Stimulated activated CD4-positive, alpha-beta T cell treated with anti-CD3 and anti-CD28 coated beads, Interleukin-12 subunit alpha, Interleukin-12 subunit beta, amount 100 ng/mL, for 48 hours (primary cell): ENCODE measurements around the gene ITPRIPL1.

Source experiments
- DNase-seq, 3 donors: peaks; one replicate each; pipeline ENCODE4 v3.0.0-alpha.2; 2020; ENCODE audit warnings: low read depth in 2 of 3, low spot score in 1 of 3

ITPRIPL1 gene

GRCh38 chr2:96320728-96321622, 4.1 kb upstream of the ITPRIPL1 start:
- DNase-seq: peak in 1 of 3 donors; percentile 20

GRCh38 chr2:96323849-96324248, 1.3 kb upstream of the ITPRIPL1 start:
- no peak for DNase-seq

GRCh38 chr2:96324721-96325040, 436 bp upstream of the ITPRIPL1 start:
- DNase-seq: peak in 2 of 3 donors; percentile 31 to 46

DNA sequence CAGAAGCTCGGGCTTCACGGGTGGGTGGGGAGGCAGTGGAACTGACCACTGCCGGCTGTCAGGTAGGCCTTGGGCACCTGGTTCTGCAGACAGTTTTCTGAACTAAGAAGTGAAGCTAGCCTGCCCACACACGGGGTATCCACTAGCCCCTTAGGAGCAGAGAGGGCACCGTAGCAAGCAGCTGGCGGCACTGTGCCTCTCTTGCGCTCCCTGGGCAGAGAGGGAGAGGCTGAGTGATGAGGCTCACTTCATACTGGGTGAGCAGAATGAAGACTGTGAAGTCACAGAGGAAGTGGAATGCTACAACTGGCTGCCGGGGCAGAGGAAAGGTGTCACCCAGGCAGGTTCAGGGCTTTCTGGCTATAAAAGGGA, 753 bp downstream of the ITPRIPL1 start:
- peak in 1 of 3 donors; percentile 21 for DNase-seq

DNA sequence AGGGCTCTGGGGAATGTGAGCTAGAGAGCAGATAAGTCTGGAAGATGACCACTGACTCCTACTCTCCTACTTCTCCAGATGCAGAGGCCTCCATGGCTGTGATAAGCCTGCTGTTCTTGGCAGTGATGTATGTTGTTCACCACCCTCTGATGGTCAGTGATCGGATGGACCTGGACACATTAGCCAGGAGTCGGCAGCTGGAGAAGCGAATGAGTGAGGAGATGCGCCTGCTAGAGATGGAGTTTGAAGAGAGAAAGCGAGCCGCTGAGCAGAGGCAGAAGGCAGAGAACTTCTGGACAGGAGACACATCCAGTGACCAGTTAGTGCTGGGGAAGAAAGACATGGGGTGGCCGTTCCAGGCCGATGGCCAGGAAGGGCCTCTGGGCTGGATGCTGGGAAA, 1.4 kb downstream of the ITPRIPL1 start:
- no peak for DNase-seq

DNA sequence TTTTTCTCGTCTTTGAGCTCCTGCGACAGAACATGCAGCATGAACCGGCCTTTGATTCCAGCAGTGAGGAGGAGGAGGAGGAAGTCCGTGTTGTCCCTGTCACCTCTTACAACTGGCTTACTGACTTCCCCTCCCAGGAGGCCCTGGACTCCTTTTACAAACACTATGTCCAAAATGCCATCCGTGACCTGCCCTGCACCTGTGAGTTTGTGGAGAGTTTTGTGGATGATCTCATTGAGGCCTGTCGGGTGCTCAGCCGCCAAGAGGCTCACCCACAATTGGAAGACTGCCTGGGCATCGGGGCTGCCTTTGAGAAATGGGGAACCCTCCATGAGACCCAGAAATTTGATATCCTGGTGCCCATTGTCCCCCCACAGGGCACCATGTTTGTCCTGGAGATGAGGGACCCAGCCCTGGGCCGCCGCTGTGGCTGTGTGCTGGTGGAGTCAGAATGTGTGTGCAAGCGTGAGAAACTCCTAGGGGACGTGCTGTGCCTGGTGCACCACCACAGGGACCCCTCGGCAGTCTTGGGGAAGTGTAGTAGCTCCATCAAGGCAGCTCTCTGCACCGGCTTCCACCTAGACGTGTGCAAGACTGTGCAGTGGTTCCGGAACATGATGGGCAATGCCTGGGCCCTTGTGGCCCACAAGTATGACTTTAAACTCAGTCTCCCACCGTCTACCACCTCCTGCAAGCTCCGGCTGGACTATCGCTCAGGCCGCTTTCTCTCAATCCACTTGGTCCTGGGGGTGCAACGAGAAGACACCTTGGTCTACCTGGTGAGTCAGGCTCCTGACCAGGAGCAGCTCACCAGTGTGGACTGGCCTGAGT, 2.1 kb downstream of the ITPRIPL1 start:
- no peak for DNase-seq

DNA sequence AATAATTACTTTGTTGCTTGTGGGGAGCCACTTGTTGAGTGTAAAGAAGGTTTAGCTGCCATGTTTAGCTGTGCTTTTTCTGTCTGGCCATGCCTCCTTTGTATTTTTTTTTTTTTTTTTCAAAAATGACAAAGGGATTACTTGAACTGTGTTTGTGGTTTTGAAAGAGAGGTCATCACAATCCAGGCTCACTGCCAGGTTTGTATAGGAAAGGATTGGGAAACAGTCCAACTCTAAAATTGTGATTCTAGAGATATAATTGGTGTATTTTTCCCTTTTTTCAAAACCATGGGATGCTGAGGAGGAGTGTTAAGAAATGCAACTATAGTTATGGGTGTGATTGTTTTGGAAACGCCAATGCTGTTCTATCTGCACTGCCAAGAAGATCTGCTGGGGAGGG, 4.3 kb downstream of the ITPRIPL1 start:
- DNase-seq: no peak

- no peak for DNase-seq
These were observed 4.8 kb downstream of the ITPRIPL1 start for GRCh38 chr2:96329874-96330273.

DNA sequence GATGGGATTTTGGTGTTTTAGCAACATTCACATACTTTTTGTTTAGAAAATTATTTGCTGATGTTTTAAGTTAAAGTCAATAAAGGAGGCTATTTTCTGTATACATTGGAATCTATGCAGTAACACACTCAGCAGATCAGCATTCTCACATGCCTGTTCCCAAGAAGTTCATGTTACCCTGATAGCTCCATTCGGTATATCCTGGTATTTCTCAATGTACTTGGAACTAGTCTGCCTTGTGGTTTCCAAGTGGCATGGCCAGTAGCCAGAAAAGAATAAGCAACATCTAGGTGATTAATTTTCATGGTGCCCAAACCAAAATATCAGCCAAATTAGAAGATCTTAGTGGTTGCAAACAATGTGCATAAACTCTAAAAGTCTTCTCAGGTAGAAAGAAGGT, 5.3 kb downstream of the ITPRIPL1 start:
- DNase-seq: no peak

GRCh38 chr2:96333708-96334107, 8.6 kb downstream of the ITPRIPL1 start:
- DNase-seq: no peak

GRCh38 chr2:96336104-96336775, 11.1 kb downstream of the ITPRIPL1 start:
- no peak for DNase-seq

GRCh38 chr2:96336873-96337272, 11.8 kb downstream of the ITPRIPL1 start:
- no peak for DNase-seq

DNA sequence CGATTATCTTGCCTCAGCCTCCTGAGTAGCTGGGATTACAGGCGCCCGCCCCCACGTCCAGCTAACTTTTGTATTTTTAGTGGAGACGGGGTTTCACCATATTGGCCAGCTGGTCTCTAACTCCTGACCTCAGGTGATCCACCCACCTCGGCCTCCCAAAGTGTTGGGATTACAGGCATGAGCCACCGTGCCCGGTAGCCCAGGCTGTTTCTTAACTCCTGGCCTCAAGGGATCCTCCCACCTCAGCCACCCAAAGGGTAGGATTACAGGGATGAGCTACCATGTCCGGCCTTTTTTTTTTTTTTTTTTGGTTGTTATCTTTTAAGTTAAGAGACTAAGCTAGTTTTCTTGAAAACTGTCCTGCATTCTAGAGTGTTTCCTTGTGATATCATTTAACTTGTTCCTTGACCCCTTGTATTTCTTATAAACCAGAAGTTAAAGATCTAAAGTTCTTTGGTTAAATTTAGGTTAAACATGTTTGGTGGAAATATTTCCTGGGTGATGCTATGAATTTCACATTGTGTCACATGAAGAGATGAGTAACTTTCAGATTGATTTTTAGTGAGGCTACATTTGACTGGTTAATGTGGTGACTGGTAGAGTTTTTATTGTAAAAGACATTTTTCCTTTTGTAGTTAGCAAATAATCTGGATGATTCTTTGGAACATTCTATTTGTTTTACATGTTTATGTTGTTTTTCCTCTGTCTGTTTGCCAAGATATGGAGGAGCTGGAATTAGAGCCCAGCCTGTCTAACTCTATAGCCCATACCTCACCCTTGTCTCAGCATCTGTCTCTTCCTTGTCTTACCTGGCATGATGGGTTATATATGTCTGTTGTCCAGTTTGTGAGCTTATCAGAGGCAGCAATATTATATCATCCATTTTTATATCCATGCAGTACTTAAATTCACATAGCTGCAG, 15.6 kb downstream of the ITPRIPL1 start:
- no peak for DNase-seq

DNA sequence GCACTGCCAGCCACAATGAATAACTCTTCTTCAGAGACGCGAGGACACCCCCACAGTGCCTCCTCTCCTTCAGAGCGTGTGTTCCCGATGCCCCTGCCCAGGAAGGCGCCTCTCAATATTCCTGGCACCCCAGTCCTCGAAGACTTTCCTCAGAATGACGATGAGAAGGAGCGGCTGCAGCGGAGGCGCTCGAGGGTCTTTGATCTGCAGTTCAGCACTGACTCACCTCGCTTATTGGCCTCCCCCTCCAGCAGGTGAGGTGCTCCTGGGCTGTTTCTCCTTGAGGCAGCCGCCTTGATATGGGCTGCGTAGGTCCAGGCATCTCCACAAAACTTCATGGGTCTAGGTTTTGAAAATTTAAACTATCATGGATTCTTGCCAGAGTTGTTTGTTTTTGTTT, 16.5 kb downstream of the ITPRIPL1 start:
- no peak for DNase-seq

DNA sequence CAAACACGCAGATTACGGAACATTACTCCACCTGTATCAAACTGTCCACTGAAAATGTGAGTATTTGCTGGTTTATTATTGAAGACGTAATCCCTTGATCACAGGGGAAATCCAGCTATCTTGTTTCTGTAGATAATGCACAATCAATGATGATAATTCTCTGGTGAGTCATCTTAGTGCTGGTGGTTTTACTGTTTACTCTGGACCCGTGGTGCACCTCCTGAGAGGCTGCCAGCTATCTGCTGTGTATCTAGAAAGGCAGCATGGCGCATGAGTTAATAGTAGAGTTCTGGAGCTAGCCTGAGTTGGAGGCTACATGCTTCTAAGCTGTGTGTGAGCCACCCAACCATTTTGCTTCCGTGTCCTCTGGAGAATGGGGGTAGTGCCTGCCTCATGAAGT, 17.0 kb downstream of the ITPRIPL1 start:
- DNase-seq: peak in 1 of 3 donors; percentile 24

DNA sequence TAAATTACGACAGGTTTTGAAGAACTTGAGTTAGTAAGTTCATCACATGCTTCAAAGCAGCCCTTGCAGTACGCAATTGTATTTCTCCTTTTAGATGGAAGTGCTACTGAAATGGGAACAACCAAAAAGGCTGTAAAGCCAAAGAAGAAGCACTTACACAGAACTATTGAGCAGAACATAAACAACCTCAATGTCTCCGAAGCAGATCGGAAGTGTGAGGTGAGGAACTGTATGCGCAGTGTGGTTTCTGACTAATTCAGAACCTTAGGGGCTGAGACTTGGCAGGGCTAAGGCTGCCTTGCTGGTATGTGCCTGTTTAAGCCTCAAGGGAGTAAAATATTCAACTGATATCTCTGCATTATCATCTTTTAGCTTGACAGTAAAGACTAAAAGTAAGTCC, 18.9 kb downstream of the ITPRIPL1 start:
- DNase-seq: peak in 1 of 3 donors; percentile 35

- DNase-seq: no peak
These were observed 20.3 kb downstream of the ITPRIPL1 start for GRCh38 chr2:96345438-96345837.

DNA sequence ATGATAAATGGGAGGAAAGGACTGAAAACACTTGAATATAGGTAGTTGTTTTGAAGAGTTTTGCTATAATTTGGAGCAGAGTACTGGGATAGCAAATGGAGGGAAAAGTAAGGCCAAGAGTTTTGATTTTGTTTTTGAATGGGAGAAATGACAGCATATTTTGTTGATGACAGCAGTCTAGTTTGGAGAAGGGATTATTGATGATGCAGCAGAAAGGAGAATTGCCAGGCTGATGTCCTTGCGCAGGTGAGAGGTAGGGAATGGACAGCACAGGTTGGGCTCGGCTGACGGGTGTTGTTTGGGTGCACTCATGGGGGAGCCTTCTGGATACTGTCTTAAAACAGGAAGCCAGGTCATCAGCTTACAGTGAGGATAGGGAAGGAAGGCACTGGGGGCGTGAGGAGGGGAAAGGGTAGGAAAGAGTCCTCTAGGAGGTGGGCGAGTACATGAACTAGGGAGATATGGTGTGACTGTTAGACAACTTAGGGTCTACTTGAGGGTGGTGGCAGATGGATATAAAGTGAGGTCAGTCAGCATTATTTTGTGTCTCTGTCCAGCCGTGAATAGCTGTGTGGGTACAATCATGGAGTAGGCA, 20.8 kb downstream of the ITPRIPL1 start:
- DNase-seq: no peak

DNA sequence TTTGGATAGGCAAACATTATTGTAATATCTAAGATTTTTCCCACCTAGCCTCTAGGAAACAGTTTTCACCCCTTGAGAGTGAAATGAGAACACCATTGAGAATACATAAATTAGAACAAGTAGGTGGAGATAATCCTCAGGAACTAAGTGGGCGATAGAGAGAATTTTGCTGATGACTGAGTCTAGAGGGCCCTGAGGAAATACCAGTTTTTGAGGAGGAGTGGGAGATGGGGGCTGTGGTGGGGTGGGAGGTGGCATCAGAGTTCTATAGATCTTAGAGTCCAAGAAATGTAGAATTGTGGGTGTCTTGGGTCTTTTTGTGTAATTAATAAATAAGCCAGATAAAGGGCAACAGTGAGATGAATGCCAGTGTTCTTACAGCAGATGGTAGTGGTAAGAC, 22.3 kb downstream of the ITPRIPL1 start:
- DNase-seq: no peak

DNA sequence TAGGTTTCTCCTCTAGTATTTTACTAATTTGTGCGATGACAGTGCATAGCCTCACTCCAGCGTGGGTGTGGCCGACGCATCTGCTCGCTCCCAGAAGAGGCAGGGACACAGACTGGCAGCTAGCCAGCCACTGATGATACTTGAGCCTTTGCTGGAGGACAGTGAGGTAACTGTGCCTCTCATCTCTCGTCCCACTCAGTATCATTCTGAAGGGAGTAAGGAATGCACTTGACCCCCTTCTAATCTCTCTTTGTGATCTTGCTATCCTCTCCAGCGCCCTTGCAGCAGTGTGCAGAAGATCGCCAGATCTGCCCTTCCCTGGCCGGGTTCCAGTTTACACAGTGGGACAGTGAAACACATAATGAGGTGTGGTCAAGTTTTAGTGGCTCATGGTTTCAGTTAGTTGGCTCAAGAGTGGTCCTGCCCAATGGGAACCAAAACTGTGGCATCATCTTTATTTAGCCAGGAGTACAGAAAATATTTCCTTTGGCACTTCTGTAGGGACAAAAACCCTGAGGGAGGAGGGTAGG, 28.0 kb downstream of the ITPRIPL1 start:
- no peak for DNase-seq
